GM12878 (cell line): ENCODE measurements around the gene TTLL4. TPM values are rescaled to one million over a fixed set of nuclear protein-coding genes. Genes with fewer than 3 reads are reported as not detected.

Experiments
- DPF2 ChIP-seq: fragments of 450-650 bp; IDR thresholded peaks from 2 replicates; pipeline ENCODE4 v1.6.1; 2017; ENCODE audit warnings: mild to moderate bottlenecking
- EED ChIP-seq: sonication (generic); IDR thresholded peaks from 2 replicates; pipeline ENCODE4 v1.6.1; 2016; ENCODE audit warnings: antibody characterized with exemption, low read depth
- FOXK2 ChIP-seq: fragments of 450-650 bp; IDR thresholded peaks from 2 replicates; pipeline ENCODE4 v1.6.1; 2017; ENCODE audit warnings: mild to moderate bottlenecking, moderate library complexity
- IKZF1 ChIP-seq: fragments of 450-650 bp; conservative IDR thresholded peaks from 2 replicates; pipeline ENCODE4 v1.6.1; 2017; ENCODE audit warnings: antibody characterized with exemption, mild to moderate bottlenecking
- KDM1A ChIP-seq: fragments of 200-600 bp; sonication (generic); IDR thresholded peaks from 2 replicates; pipeline ENCODE4 v1.6.1; 2016; ENCODE audit warnings: borderline replicate concordance
- KLF5 ChIP-seq: fragments of 450-650 bp; IDR thresholded peaks from 2 replicates; pipeline ENCODE4 v1.6.1; 2014; ENCODE audit warnings: mild to moderate bottlenecking; ENCODE audit not compliant: partially characterized antibody
- MEF2B ChIP-seq: fragments of 450-650 bp; IDR thresholded peaks from 2 replicates; pipeline ENCODE4 v1.6.1; 2018; ENCODE audit warnings: mild to moderate bottlenecking, moderate library complexity; ENCODE audit not compliant: partially characterized antibody, poor library complexity, severe bottlenecking
- MTA3 ChIP-seq: IDR thresholded peaks from 2 replicates; pipeline ENCODE4 v1.6.1; 2012; ENCODE audit warnings: low read length, inconsistent platforms, borderline replicate concordance
- NFXL1 ChIP-seq: fragments of 450-650 bp; IDR thresholded peaks from 2 replicates; pipeline ENCODE4 v1.6.1; 2017; ENCODE audit warnings: antibody characterized with exemption, mild to moderate bottlenecking, borderline replicate concordance
- NFYB ChIP-seq: IDR thresholded peaks from 2 replicates; pipeline ENCODE4 v1.6.1; 2011; ENCODE audit warnings: low read depth, mild to moderate bottlenecking, low read length, improper control_type of control experiment, moderate library complexity; ENCODE audit not compliant: insufficient read depth
- NRF1 ChIP-seq: conservative IDR thresholded peaks from 2 replicates; pipeline ENCODE4 v1.6.1; 2011; ENCODE audit warnings: mild to moderate bottlenecking, low read depth, low read length, improper control_type of control experiment
- POLR2A ChIP-seq: IDR thresholded peaks from 2 replicates; pipeline ENCODE4 v1.6.1; 2011; ENCODE audit warnings: low read depth, mild to moderate bottlenecking, low read length
- RELA ChIP-seq: fragments of 450-650 bp; IDR thresholded peaks from 2 replicates; pipeline ENCODE4 v1.8.0; 2014; ENCODE audit warnings: borderline replicate concordance; ENCODE audit not compliant: partially characterized antibody
- SIN3A ChIP-seq: IDR thresholded peaks from 2 replicates; pipeline ENCODE4 v1.6.1; 2012; ENCODE audit warnings: low read depth, low read length, improper control_type of control experiment
- SREBF2 ChIP-seq: IDR thresholded peaks from 2 replicates; pipeline ENCODE4 v1.6.1; 2012; ENCODE audit warnings: mild to moderate bottlenecking, low read length
- SRF ChIP-seq, 2 experiments: IDR thresholded peaks; 2 replicates each; pipeline ENCODE4 v1.6.1; 2011; ENCODE audit warnings: low read depth in 2 of 2, low read length in 2 of 2, mild to moderate bottlenecking in 1 of 2, moderate library complexity in 1 of 2
- SUZ12 ChIP-seq: fragments of 200-600 bp; sonication (generic); IDR thresholded peaks from one replicate; pipeline ENCODE4 v1.6.1; 2018; ENCODE audit warnings: antibody characterized with exemption, mild to moderate bottlenecking; ENCODE audit not compliant: unreplicated experiment
- TAF1 ChIP-seq: IDR thresholded peaks from 2 replicates; pipeline ENCODE4 v1.6.1; 2011; ENCODE audit warnings: mild to moderate bottlenecking, low read depth, low read length, borderline replicate concordance
- YBX1 ChIP-seq: fragments of 450-650 bp; IDR thresholded peaks from 2 replicates; pipeline ENCODE4 v1.6.1; 2016; ENCODE audit warnings: antibody characterized with exemption
- ZNF207 ChIP-seq: fragments of 450-650 bp; IDR thresholded peaks from 2 replicates; pipeline ENCODE4 v1.6.1; 2014; ENCODE audit warnings: antibody characterized with exemption, mild to moderate bottlenecking, borderline replicate concordance
- polyA plus RNA-seq, 11 experiments: library from polyadenylated mRNA; depleted of rRNA in 4 of 11; unstranded in 6 of 11; stranded (reverse) in 5 of 11; fragments of >200 nt; fragmentation: Nextera tagmentation in 4 of 11; fragmentation: Illumina TruSeq in 1 of 11; extraction: Ambion mirVana in 4 of 11; extraction: Trizol in 1 of 11; gene quantifications; 1 replicate in 1 of 11; 2 replicates in 10 of 11; pipeline versions ENCODE4 v1.2.1 to v1.2.3, GENCODE V29; 2011 to 2016; ENCODE audit warnings: inconsistent platforms in 2 of 11, missing spikeins in 2 of 11, low read depth in 1 of 11
- total RNA-seq, 4 experiments: library from RNA; depleted of rRNA in 3 of 4; stranded (reverse); fragments of >200 nt in 3 of 4; fragmentation: Illumina TruSeq in 1 of 4; extraction: Trizol in 1 of 4; gene quantifications; 2 replicates each; pipeline versions ENCODE4 v1.2.1 to v1.2.3, GENCODE V29; 2013 to 2021
- TF ChIP-seq, protein P1 (sequence below): fragments of 450-650 bp; IDR thresholded peaks from 2 replicates; pipeline ENCODE4 v1.6.1; 2014; ENCODE audit warnings: mild to moderate bottlenecking
- TF ChIP-seq, protein P2 (sequence below): fragments of 450-650 bp; IDR thresholded peaks from 2 replicates; pipeline ENCODE4 v1.6.1; 2016; ENCODE audit warnings: mild to moderate bottlenecking
- TF ChIP-seq, protein P3 (sequence below): IDR thresholded peaks from 2 replicates; pipeline ENCODE4 v1.6.1; 2012; ENCODE audit warnings: low read depth, low read length, improper control_type of control experiment
- TF ChIP-seq, protein P4 (sequence below): fragments of 450-650 bp; IDR thresholded peaks from 2 replicates; pipeline ENCODE4 v1.6.1; 2017; ENCODE audit warnings: mild to moderate bottlenecking, moderate library complexity

TTLL4 gene
- total and polyA plus RNA-seq, 10 of the 15 experiments (the other 5 are each of a cell fraction or from before 2014, with no cell fraction given): 16.6 to 63.1 (median 32.9) TPM

DNA sequence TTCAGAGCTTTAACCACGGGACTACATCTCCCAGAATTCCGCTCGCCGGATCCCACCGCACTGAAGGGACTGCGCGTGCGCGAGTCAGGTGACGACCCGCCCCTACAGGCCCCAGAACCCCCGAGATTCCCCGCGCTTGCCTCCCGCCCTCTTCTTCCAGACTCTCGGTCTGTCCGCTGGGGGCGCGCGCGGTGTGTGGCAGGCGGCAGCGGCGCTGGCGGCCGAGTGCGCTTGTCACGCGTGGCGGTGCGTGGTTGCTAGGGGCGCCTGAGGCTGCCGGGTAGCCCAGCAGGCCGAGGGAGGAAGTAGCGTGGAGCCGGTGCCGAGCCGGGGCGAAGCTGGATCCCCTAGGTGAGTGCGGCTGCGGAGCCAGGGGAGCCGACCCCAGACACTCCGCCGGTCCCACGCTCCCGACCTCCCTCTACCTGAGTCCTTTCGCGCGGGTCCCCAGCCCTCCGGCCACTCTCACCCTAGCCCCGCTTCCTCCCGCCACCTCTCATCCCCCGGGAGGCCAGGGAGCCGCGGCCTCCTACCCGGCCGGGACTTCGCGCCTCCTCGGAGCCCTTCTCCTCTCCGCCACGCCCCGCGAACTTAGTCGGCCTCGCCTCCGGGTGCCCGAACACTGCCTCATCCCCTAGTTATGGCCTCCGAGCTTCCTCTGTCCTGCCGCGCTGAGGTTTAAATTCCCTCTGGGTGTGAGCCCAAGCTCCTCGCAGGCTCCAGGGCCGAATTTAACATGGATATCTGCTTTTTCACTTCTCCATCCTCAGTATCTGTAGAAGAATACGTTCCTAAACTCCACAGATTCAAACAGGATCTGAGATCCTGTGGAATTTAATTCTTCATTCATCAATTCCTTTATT lies at the start of gene TTLL4 (continued):
- TF ChIP-seq, protein P1, sequence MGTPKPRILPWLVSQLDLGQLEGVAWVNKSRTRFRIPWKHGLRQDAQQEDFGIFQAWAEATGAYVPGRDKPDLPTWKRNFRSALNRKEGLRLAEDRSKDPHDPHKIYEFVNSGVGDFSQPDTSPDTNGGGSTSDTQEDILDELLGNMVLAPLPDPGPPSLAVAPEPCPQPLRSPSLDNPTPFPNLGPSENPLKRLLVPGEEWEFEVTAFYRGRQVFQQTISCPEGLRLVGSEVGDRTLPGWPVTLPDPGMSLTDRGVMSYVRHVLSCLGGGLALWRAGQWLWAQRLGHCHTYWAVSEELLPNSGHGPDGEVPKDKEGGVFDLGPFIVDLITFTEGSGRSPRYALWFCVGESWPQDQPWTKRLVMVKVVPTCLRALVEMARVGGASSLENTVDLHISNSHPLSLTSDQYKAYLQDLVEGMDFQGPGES: no peak
- TF ChIP-seq POLR2A (peak; percentile 78), YBX1 (no peak), NFXL1 (no peak), IKZF1 (peak; percentile 89), NFYB (no peak), KDM1A (no peak), SRF (IDR thresholded peaks at IDR 0.05; ENCODE audit: low read depth in 2 of 2, low read length in 2 of 2) (peak in 1 of 2 experiments; percentile 67; a peak in 2 of 4 replicates), RELA (no peak), MTA3 (no peak), MEF2B (no peak), SUZ12 (no peak), EED (no peak), ZNF207 (peak; percentile 72; the same call in 1 of the 2 replicates), KLF5 (peak; percentile 35), TAF1 (peak; percentile 25; the same call in 1 of the 2 replicates), SIN3A (peak; percentile 94), DPF2 (peak; percentile 81), NRF1 (peak; percentile 59), FOXK2 (no peak), SREBF2 (no peak)
- TF ChIP-seq, protein P2, sequence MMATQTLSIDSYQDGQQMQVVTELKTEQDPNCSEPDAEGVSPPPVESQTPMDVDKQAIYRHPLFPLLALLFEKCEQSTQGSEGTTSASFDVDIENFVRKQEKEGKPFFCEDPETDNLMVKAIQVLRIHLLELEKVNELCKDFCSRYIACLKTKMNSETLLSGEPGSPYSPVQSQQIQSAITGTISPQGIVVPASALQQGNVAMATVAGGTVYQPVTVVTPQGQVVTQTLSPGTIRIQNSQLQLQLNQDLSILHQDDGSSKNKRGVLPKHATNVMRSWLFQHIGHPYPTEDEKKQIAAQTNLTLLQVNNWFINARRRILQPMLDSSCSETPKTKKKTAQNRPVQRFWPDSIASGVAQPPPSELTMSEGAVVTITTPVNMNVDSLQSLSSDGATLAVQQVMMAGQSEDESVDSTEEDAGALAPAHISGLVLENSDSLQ: peak; percentile 80
- TF ChIP-seq, protein P3, sequence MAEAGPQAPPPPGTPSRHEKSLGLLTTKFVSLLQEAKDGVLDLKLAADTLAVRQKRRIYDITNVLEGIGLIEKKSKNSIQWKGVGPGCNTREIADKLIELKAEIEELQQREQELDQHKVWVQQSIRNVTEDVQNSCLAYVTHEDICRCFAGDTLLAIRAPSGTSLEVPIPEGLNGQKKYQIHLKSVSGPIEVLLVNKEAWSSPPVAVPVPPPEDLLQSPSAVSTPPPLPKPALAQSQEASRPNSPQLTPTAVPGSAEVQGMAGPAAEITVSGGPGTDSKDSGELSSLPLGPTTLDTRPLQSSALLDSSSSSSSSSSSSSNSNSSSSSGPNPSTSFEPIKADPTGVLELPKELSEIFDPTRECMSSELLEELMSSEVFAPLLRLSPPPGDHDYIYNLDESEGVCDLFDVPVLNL: peak; percentile 69
- TF ChIP-seq, protein P4, sequence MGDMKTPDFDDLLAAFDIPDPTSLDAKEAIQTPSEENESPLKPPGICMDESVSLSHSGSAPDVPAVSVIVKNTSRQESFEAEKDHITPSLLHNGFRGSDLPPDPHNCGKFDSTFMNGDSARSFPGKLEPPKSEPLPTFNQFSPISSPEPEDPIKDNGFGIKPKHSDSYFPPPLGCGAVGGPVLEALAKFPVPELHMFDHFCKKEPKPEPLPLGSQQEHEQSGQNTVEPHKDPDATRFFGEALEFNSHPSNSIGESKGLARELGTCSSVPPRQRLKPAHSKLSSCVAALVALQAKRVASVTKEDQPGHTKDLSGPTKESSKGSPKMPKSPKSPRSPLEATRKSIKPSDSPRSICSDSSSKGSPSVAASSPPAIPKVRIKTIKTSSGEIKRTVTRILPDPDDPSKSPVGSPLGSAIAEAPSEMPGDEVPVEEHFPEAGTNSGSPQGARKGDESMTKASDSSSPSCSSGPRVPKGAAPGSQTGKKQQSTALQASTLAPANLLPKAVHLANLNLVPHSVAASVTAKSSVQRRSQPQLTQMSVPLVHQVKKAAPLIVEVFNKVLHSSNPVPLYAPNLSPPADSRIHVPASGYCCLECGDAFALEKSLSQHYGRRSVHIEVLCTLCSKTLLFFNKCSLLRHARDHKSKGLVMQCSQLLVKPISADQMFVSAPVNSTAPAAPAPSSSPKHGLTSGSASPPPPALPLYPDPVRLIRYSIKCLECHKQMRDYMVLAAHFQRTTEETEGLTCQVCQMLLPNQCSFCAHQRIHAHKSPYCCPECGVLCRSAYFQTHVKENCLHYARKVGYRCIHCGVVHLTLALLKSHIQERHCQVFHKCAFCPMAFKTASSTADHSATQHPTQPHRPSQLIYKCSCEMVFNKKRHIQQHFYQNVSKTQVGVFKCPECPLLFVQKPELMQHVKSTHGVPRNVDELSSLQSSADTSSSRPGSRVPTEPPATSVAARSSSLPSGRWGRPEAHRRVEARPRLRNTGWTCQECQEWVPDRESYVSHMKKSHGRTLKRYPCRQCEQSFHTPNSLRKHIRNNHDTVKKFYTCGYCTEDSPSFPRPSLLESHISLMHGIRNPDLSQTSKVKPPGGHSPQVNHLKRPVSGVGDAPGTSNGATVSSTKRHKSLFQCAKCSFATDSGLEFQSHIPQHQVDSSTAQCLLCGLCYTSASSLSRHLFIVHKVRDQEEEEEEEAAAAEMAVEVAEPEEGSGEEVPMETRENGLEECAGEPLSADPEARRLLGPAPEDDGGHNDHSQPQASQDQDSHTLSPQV: no peak
